SK-N-MC (cell line): ENCODE measurements around the gene KRTAP5-3.
"Not testable (repeated sequence)": the region's sequence is repeated elsewhere in the genome, so short reads cannot be mapped to it uniquely, and the experiment has no call there.

Source experiments
- DNase-seq: peaks from one replicate; pipeline ENCODE4 v3.0.0-alpha.2; 2011; ENCODE audit warnings: low read depth, low spot score
- H3K27ac ChIP-seq: fragments of 200-600 bp; sonication (generic); 2 replicates; pipeline ENCODE4 v1.5.1; 2016; ENCODE audit warnings: mixed run types
- H3K36me3 ChIP-seq: fragments of 200-600 bp; sonication (generic); 2 replicates; pipeline ENCODE4 v1.6.1; 2017; ENCODE audit warnings: antibody characterized with exemption, low read length, mixed read lengths; ENCODE audit not compliant: insufficient read depth
- H3K4me3 ChIP-seq: fragments of 200-600 bp; sonication (generic); 2 replicates; pipeline ENCODE4 v1.5.1; 2016
- H3K9ac ChIP-seq: fragments of 200-600 bp; sonication (generic); 2 replicates; pipeline ENCODE4 v1.8.0; 2017; ENCODE audit warnings: mixed run types, mixed read lengths; ENCODE audit not compliant: insufficient read length
- H3K9me3 ChIP-seq: fragments of 200-600 bp; sonication (generic); 2 replicates; pipeline ENCODE4 v1.6.1; 2017; ENCODE audit warnings: low read depth, mild to moderate bottlenecking, antibody characterized with exemption, low read length, moderate library complexity, mixed read lengths
- EZH2 ChIP-seq: fragments of 200-600 bp; sonication (generic); IDR thresholded peaks from one replicate; pipeline ENCODE4 v1.6.1; 2017; ENCODE audit warnings: antibody characterized with exemption
- FOXP2 ChIP-seq: optimal IDR thresholded peaks from 2 replicates; pipeline ENCODE3; 2011; ENCODE audit warnings: mild to moderate bottlenecking, moderate library complexity; ENCODE audit not compliant: insufficient read depth; ENCODE audit errors: extremely low read length, control extremely low read depth
- POLR2AphosphoS5 ChIP-seq: IDR thresholded peaks from 2 replicates; pipeline ENCODE4 v1.6.1; 2012; ENCODE audit warnings: mild to moderate bottlenecking, low read depth, low read length, borderline replicate concordance

Gene KRTAP5-3

DNA sequence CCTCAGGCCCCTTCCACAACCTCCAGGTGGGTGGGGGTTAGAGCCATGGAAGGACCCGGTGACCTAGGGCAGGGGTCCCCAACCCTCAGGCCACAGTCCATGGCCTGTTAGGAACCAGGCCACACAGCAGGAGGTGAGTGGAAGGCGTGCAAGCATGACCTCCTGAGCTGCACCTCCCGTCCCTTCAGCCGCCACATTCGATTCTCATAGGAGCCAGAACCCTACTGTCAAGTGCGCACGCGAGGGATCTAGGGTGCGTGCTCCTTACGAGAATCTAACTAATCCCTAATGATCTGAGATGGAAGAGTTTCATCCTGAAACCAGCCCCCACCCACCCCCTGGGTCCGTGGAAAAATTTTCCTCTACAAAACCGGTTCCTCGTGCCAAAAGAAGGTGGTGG lies 17.3 kb upstream of the KRTAP5-3 start:
- no peak overlapping the region for H3K4me3 ChIP-seq
- TF ChIP-seq EZH2: no peak
- no peak for TF ChIP-seq POLR2AphosphoS5
- no peak for TF ChIP-seq FOXP2
- H3K27ac ChIP-seq: no peak overlapping the region
- H3K9ac ChIP-seq: no peak overlapping the region
- DNase-seq: no peak
- H3K9me3 ChIP-seq: no peaks in the 10 kb centered on the region
- no peaks in the 10 kb centered on the region for H3K36me3 ChIP-seq

GRCh38 chr11:1624621-1625020 lies 16.4 kb upstream of the KRTAP5-3 start:
- Histone ChIP-seq H3K9ac (no peak overlapping the region), H3K9me3 (no peaks in the 10 kb centered on the region), H3K27ac (no peak overlapping the region), H3K4me3 (no peak overlapping the region), H3K36me3 (no peaks in the 10 kb centered on the region)
- TF ChIP-seq EZH2 (no peak), POLR2AphosphoS5 (no peak), FOXP2 (no peak)
- no peak for DNase-seq

GRCh38 chr11:1623716-1624115 lies 15.5 kb upstream of the KRTAP5-3 start:
- H3K36me3 ChIP-seq: no peaks in the 10 kb centered on the region
- H3K9ac ChIP-seq: no peak overlapping the region
- no peak overlapping the region for H3K27ac ChIP-seq
- no peak overlapping the region for H3K4me3 ChIP-seq
- TF ChIP-seq FOXP2 (no peak), EZH2 (no peak), POLR2AphosphoS5 (no peak)
- DNase-seq: no peak
- H3K9me3 ChIP-seq: no peaks in the 10 kb centered on the region

GRCh38 chr11:1622086-1622485 lies 13.8 kb upstream of the KRTAP5-3 start, which contains the start of gene KRTAP5-4:
Gene KRTAP5-4 (minus strand): TSS chr11:1622138. CDS start chr11:1622093, 45 bp downstream.
- no peak within 1 kb of the TSS for H3K4me3 ChIP-seq
- DNase-seq: no peak
- no peak within 1 kb of the TSS for H3K27ac ChIP-seq
- H3K36me3 ChIP-seq: no peaks in the 10 kb centered on the region
- TF ChIP-seq EZH2 (no peak), FOXP2 (no peak), POLR2AphosphoS5 (no peak)
- H3K9ac ChIP-seq: no peak within 1 kb of the TSS
- H3K9me3 ChIP-seq: no peaks in the 10 kb centered on the region

DNA sequence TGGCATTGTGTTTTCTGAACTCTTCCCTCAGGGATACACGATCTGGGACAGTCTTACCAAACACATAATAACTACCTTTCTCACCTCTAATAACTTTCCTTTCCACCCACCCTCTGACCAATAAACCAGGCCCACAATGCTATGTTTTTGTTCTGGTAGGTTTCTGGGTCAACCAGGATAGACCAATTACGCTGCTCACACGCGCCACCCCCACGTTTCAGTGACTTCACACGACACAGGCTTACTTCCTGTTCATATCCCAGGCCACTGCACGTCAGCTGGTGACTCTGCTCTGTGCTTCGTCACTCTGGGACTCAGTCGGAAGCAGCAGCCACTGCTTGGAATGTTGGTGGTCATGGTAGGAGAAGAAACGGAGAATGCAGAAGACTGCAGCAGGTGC lies 11.2 kb upstream of the KRTAP5-3 start:
- Histone ChIP-seq H3K9ac (no peak overlapping the region), H3K9me3 (no peaks in the 10 kb centered on the region), H3K36me3 (no peaks in the 10 kb centered on the region), H3K27ac (no peak overlapping the region), H3K4me3 (no peak overlapping the region)
- TF ChIP-seq FOXP2 (no peak), POLR2AphosphoS5 (no peak), EZH2 (no peak)
- no peak for DNase-seq

GRCh38 chr11:1618231-1618630 lies 10.0 kb upstream of the KRTAP5-3 start:
- Histone ChIP-seq H3K27ac (no peak overlapping the region), H3K9ac (no peak overlapping the region), H3K4me3 (no peak overlapping the region), H3K9me3 (no peaks in the 10 kb centered on the region), H3K36me3 (no peaks in the 10 kb centered on the region)
- TF ChIP-seq POLR2AphosphoS5 (no peak), EZH2 (no peak), FOXP2 (no peak)
- no peak for DNase-seq

DNA sequence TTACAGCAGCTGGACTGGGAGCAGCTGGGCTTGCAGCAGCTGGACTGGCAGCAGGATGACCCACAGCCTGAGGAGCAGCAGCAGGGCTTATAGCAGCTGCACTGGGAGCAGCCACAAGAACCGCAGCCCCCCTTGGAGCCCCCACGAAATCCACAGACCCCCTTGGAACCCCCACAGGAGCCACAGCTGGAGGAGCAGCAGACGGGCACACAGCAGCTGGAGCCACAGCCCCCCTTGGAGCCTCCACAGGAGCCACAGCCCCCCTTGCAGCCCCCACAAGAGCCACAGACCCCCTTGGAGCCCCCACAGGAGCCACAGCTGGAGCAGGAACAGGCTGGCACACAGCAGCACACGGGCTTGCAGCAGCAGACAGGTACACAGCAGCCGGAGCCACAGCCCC lies 362 bp downstream of the KRTAP5-3 start:
- H3K9me3 ChIP-seq, H3K9ac ChIP-seq: not testable (repeated sequence)

GRCh38 chr11:1607156-1607845 lies 962 bp downstream of the KRTAP5-3 start:
- not testable (repeated sequence) for H3K36me3 ChIP-seq, H3K9ac ChIP-seq, DNase-seq

More for the DNA sequence above, 362 bp downstream of the KRTAP5-3 start:
- not testable (repeated sequence) for H3K4me3 ChIP-seq, H3K36me3 ChIP-seq, DNase-seq, H3K27ac ChIP-seq

DNA sequence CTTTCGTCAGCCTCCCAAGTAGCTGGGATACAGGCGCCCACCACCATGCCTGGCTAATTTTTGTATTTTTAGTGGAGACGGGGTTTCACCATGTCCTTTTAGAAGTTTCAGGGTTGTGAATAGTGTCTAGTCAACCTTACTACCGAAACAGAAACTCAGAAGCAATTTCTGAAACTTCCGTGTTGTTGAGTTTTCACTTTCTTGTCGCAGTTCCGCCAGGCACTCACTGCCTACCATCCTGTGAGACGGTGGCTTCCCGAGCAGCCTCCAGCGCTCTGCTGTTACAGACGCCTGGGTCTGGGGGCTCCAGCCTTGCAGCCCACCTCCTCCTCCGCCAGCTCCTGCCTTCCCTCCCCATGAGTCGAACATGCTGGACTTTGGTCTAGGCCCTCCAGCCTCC lies 2.3 kb downstream of the KRTAP5-3 start:
- not testable (repeated sequence) for DNase-seq, H3K9me3 ChIP-seq, H3K4me3 ChIP-seq, H3K9ac ChIP-seq, H3K36me3 ChIP-seq, H3K27ac ChIP-seq

More at GRCh38 chr11:1607156-1607845, 962 bp downstream of the KRTAP5-3 start:
- not testable (repeated sequence) for H3K9me3 ChIP-seq, H3K27ac ChIP-seq, H3K4me3 ChIP-seq
